GM19372 (cell line): ENCODE results near the gene SBF2.

Source experiments
- ATAC-seq: cut with Tn5 transposase; IDR thresholded peaks from one replicate; pipeline ENCODE4 v1.9.1; 2021; ENCODE audit warnings: mild to moderate bottlenecking, low read depth, moderate library complexity; ENCODE audit not compliant: unreplicated experiment

SBF2 gene

DNA sequence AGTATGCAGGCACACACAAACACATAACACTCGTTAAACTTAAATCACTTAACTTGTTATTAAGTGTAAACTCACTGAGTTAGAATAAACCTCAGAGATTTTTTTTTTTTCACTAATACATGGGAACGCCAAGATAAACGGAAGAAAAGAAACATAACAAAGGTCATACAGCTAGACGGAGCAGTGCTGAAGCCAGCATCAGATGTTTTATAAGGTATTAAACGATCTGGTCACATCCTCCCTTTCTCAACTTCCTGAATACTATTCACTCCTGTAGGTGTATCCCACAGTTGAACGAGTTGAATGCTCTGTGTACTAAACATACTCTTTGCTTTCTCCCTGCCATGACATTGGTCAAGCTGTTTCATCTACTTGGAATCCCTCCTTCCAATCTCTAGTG lies 418.2 kb downstream of the SBF2 start:
- no peak for ATAC-seq

- ATAC-seq: no peak
Measured at GRCh38 chr11:9875399-9875798, 418.6 kb downstream of the SBF2 start.

DNA sequence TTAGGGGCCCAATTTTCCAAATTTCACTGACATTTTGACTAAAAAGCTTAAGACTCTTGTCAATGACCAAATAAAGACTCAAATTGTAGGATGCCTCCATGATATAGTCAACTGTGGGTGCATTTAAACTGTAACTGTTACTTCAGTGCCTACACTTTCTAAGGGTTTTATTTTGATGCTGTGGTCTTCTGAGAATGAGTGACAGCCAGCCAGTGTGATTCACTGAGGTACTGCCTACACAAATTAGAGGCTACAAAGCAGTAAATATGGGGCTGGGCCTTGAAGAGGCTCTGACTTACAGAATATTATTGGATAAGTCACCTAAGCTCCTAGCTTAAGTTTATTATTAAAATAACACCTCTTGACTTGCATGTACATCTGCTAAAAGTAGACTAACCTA lies 419.6 kb downstream of the SBF2 start:
- no peak for ATAC-seq

DNA sequence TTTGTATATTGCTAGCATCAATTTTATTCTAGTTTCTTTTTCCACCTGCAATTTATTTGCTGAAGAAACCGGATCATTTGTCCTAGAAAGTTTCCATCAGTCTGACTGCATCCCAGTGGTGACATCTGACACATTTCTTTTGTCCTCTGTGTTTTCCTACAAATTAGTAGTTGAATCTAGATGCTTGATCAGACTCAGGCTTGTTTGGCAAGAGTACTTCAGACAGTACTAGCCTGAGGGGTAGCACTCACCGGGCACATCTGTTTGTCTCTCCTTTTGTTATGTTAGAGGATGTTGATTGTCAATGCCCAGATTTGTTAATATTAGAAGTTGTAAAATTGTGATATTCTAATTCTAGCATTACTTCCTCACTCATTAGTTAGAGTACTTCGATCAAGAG lies 425.4 kb downstream of the SBF2 start:
- ATAC-seq: no peak

DNA sequence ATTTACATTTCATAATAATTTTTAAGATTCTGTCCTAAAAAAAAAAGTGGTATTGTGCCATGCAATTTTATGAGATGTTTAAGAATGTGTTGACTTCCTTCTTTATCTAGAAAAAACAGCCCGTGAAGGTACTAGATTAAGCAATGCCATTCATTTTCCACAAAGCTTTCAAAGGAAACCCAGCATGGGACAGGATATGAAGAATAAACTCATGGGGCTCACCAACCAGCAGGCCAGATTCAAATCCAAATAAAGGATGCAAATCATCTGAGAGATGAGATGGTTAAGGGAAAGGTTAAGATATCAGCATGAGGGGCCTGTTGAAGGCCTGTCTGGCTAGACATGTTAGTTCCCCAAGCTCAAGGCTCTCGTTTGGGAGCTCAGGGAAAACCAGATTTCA lies 431.0 kb downstream of the SBF2 start:
- ATAC-seq: no peak

DNA sequence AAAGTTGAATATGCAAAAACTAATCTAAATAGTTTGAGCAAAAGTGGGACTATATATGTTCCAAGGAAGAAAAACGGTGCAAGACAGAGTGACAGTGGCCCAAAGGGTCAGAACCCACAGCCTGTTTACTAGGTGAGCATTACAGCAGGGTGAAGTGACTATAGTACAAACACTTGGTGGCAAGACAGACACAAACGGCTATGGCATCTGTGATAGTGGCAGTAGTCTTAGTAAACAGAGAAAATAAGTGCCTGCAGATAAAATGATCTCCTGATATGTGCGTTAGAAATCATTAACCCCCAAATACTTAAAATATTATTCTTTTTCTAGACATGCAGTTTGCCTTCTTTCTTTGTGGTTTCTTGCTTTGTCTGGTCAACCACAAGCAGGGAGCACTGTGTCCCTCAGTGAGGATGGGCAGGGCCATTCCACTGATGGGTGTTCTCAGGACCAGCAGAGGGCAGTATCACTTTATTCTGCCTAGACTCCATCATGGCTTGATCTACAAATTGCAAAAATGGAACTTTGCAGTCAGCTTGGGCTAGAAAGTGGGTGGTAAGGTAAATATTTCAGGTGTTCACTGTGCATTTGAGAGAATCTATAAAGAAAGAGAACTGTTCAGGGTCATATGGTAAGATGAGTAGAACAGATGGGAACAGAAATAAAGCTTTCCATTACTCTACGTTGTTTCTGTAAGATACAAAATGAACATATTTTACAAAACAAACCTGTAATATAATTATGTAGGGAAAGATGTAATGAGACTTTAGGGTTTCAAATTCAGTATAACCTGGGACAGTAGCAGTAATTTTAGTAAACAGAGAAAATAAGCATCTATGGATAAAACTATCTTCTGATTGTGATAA lies 431.9 kb downstream of the SBF2 start:
- ATAC-seq: peak; percentile 98

DNA sequence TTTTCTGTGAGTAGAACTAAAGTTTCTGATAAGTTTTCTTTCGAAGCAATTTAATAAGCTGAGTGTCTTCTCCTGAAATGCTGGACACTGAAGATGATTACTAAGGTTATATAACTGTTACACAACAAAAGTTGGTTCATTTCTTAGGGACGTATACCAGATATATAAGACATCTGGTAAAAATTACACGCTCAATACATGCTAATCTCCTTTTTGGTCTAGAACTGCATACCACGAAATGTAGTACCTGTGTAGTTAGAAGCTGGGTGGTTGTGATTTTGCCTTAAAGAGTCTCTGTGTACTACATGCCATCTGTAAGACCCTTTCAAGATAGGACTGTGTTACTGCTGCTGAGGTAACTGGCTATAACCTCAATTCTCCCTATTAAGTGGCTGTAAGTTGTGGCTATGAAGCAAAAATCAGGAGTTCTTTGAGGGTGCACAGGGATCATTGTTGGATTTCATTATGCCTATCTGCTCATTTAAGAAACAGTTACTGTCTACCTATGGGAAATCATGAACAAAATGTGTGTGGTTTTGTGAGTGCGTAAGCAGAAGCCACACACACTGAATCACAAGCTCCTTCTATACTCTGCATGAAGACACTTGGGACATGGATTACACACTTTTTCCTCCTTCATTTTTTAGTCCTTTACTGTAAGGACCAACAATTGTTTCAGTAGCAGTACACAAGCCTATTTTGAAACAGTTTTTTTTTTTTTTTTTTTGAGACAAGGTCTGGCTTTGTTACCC lies 434.3 kb downstream of the SBF2 start:
- ATAC-seq: no peak

DNA sequence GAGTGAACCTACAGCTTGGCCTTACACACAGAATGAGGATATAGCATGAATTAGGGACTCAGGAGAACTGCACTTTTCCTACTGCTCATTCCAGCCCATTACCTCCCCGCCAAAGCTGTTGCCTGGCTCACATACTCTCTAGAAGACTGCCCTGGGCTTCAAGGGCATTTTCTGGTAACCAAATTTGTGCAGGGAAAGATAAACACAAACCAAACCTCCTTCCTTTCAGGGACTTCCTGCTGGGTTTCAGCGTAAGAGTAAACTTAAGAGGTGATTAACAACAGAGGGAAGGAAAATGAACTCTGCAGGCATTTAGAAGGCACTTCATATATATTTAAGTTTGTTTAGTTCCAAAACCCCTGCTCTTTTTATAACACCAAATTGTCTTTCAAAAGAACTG lies 435.2 kb downstream of the SBF2 start:
- ATAC-seq: no peak

DNA sequence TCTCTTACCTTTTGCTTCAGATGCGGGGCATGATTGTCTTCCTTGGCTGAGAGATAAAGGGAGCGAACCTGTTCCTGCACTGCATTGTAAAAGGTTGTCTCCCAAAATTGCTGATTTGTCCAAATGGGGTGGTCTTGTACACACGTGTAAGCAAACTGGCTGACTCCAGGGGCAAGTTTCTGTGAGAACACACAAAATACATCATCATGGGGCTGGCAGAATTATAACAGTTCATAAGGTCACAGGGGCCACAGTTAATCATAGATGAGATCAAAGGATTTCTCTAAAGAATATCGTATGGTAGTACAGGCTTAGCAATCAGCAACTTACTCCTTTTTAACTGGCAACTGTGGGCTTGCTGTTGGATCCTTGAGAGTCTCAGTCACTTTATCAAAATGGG lies 435.8 kb downstream of the SBF2 start:
- ATAC-seq: no peak

GRCh38 chr11:9855579-9856287 lies 438.3 kb downstream of the SBF2 start:
- ATAC-seq: no peak

- ATAC-seq: no peak
Measured at GRCh38 chr11:9853929-9854552, 440.0 kb downstream of the SBF2 start.

DNA sequence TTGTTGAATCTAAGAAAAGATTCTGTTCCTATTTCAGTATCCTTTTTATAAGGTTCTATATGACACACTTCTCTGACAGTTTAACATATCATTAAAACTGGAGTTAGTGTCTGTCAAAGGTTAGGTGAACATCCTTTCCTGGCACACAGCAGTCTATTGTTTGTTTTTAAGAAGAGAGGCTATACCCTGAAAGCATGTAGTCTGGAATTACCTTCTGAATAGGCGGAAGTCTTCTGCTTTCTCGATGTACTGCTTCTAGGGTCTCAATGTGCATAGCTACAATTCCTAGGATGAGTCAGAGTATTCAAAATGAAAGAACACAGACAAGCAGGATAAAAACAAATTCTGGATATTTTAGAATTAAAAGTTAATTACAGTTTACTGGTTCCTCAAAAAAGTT lies 441.6 kb downstream of the SBF2 start:
- no peak for ATAC-seq

DNA sequence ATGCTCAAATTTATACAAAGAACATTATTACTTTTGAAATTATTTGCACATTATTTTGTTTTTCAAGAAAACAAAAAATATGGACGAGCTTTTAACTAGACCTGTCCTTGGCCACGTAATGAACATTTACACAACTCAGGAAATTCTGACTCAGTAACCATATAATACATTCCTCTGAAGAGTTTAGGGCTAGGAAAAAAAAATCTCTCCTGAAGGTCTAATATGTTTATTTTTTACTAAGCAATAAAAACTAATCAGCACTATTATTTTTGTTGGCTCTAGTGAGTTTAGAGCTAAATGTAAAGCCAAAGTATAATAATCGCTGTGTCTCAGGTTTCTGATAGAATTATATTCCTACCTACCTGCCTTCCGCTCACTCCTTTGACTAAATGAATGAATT lies 442.7 kb downstream of the SBF2 start:
- no peak for ATAC-seq

- ATAC-seq: no peak
Measured at GRCh38 chr11:9850224-9850895, 443.7 kb downstream of the SBF2 start.

DNA sequence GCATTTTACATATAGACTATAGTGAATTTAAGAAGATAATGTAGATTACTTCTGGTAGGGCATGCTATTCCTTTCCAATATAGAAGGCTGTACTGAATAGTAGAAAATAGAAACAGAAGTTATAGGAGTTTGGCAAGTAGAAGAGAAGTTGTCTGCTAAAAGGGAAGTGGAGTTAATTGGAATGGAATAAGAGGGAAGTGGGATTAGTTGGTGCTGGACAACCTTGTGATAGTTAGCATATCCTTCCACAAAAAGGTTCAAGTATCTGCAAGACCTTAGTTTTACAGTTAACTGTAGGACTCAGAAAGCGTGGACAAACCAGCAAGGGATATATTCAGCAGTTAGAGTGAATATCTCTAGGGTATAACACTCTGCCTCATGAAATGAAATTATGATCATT lies 444.6 kb downstream of the SBF2 start:
- ATAC-seq: no peak

- ATAC-seq: no peak
Measured at GRCh38 chr11:9847636-9848035, 446.4 kb downstream of the SBF2 start.

- no peak for ATAC-seq
Measured at GRCh38 chr11:9842923-9843322, 451.1 kb downstream of the SBF2 start.

GRCh38 chr11:9840460-9841004 lies 453.5 kb downstream of the SBF2 start:
- ATAC-seq: no peak

DNA sequence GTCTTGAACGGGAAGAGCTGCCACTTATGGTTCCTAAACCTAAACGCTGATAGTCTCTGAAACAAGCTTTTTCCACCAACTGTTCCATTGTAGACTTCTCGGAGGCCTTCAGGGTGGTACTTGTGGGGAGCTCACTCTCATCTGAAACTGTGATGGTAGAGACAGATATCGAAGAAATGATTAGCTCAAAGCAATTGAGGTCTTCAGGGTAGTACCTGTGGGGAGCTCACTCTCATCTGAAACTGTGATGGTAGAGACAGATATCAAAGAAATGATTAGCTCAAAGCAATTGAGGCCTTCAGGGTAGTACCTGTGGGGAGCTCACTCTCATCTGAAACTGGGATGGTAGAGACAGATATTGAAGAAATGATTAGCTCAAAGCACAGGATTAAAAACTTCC lies 454.5 kb downstream of the SBF2 start:
- ATAC-seq: no peak

GRCh38 chr11:9838961-9839360 lies 455.1 kb downstream of the SBF2 start:
- peak; percentile 71 for ATAC-seq
